NCI-H446 (cell line): ENCODE data around the gene SRSF9.
"Not testable (repeated sequence)": the region's sequence is repeated elsewhere in the genome, so short reads cannot be mapped to it uniquely, and the experiment has no call there.

Experiments
- DNase-seq, 2 experiments: peaks; one replicate each; lab custom pipeline; 2025; lab: John Stamatoyannopoulos, UW

The SRSF9 gene

GRCh38 chr12:120469450-120470149 lies at the start of gene SRSF9:
Gene SRSF9, minus strand, starts transcription at chr12:120469748. Its CDS starts 139 bp downstream, at chr12:120469609.
- DNase-seq = peak; percentile 90 to 96

DNA sequence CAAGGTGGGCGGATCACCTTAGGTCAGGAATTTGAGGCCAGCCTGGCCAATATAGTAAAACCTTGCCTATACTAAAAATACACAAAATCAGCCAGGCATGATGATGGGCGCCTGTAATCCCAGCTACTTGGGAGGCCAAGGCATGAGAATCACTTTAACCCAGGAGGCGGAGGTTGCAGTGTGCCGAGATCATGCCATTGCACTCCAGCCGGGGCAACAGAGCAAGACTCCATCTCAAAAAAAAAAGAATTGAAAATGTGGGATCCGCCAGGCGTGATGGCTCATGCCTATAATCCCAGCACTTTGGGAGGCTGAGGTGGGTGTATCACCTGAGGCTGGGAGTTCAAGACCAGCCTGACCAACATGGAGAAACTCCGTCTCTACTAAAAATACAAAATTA lies 49.8 kb upstream of the SRSF9 start:
- DNase-seq = not testable (repeated sequence)

- no peak for DNase-seq
Measured at GRCh38 chr12:120515496-120515895, 45.9 kb upstream of the SRSF9 start.

DNA sequence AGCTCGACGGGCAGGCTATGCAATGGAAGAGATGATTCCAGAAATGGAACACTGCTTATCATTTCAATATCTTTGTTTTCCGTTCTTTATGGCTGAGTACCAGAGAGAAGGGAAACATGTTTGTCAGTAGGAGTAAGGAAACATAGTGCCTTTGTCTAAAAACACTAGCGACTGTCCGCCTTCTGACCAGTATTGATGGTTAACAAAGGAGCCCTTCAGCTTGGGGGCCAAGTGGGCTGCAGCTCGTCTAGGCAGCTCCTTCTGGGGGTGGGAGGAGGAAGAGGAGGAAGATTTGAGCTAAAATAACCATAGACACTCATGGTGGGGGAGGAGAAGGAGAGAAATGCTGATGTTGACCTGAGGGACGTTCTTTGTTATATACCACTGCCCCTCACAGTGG lies 44.5 kb upstream of the SRSF9 start:
- no peak for DNase-seq

DNA sequence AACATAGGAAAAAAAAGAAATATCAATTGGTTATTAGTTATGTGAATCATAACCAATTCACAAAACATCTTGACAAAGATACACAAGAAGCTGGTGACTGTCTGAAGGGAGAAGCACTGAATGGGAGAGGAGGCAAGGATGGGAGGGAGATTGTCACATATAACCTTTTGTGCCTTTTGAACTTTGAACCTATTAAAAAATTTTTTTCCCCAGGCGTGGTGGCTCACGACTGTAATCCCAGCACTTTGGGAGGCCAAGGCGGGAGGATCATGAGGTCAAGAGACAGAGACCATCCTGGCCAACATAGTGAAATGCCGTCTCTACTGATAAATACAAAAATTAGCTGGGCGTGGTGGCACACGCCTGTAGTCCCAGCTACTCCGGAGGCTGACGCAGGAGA lies 39.0 kb upstream of the SRSF9 start:
- DNase-seq = no peak

GRCh38 chr12:120504587-120504986 lies 35.0 kb upstream of the SRSF9 start:
- DNase-seq = no peak

DNA sequence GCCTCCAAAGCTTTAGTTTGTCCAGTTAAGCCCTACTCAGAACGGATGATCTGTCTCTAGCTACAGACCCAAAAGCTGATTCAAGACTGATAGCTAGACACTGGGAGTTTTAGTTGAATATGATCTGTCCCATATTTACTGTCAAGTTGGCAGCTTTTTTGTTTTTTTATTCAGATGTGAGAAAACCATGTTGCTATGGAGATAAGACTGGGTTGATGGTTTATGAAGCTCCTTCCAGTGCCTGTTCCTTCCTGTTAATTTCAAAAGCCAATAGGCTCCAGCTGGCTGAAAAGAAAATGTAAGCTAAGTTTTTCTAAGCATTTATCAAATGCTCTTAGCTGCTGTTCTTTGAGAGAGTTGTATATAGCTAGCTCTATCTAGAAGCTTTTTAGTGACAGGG lies 31.0 kb upstream of the SRSF9 start:
- DNase-seq = no peak

DNA sequence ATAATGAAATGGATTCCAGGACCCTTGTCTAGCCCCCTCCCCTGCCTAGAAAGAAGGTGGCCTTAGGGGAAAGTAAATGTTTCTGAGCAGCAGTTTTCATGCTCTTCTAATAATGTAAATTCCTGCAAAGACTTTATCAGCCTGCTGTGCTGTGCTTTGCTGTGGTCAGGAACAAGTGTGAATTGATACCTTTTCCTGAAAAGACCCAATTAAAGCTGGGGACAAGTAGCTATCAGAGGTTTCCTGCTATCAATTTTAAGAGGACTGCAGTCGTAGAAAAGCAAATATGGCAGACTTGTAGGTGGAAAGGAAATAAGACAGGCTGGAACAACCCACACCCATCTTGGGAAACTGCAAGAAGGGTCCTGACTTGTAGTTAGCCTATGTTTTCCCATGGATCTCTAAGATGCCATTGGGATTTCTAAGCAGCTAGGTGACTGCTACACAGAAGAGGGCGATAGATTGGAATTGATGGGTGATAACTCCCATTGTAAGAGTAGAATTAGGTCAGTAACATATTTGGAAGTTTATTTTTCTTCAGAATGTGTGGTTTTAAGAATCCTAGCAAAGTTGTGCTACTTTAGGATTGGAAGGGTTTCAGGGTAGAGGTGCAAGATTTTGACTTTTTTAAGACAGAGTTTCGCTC lies 29.4 kb upstream of the SRSF9 start:
- DNase-seq = no peak

GRCh38 chr12:120497524-120498150 lies 28.1 kb upstream of the SRSF9 start:
- DNase-seq = no peak

DNA sequence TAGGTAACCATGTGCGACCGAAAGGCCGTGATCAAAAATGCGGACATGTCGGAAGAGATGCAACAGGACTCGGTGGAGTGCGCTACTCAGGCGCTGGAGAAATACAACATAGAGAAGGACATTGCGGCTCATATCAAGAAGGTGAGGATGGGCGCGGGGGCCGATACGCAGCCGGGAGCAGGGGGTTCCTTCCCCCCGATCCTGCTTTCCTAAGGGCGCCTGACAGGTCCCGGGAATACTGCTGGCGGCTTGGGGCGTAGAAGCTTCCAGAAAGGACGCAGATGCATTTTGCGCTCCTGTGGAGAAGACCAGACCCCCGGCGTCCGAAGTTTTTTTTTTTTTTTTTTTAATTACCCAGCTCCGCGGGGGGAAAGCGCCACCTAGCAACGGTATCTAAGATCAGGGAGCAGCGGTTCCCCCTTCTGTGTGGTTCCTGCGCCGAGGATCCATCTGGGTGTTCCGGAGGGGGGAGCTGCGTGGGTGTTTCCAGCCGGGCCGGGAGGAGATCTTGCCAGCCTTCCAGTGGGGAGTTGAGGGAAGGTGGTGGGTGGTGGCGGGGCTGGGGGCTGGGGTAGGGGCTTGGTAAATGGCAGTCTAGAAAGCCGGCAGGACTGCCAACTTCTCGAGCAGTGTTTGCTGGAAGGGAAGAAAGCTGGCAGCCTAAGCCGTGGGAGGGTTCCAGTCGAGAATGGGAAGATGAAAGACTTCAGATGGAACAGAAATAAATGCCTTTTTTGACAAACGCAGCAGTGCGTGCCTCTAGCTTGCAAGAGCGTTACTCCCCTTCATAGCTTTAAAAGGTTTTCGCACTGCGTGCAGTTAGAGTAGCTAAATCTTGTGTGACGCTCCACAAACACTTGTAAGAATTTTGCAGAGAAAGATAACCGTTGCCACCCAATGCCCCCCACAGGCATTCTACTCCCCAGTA lies 27.1 kb upstream of the SRSF9 start:
- peak in 1 of 2 experiments; percentile 48 for DNase-seq

GRCh38 chr12:120495731-120496412 lies 26.3 kb upstream of the SRSF9 start, which contains the start of gene DYNLL1:
Gene DYNLL1, plus strand, starts transcription at chr12:120496113. Its CDS starts 309 bp downstream, at chr12:120496422.
- DNase-seq = peak; percentile 92 to 97

DNA sequence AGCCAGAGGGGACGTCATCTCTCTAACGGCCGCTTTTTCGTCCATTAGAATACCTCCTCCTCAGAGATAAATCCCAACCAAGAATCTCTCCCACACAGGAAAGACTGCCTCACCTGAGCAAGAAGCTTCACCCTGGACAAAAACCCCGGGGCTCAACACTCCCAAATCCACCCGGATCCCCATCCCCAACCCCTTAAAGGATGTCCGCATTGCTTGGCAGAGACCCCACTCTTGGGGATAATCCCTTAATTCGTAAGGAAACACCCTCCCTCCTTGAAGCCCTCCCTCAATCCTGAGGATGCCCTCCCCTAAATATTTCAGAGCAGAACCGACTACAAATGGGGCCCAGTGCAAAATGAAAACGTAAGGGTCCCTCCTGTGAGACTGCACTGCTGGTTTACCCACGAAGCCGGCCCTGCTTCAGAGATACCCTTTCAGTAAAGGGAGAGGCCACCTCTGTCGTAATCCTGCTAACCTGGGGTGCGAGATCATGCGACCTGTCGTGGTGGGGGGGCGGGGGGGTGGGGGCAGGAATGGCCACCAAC lies 25.7 kb upstream of the SRSF9 start:
- DNase-seq = no peak

DNA sequence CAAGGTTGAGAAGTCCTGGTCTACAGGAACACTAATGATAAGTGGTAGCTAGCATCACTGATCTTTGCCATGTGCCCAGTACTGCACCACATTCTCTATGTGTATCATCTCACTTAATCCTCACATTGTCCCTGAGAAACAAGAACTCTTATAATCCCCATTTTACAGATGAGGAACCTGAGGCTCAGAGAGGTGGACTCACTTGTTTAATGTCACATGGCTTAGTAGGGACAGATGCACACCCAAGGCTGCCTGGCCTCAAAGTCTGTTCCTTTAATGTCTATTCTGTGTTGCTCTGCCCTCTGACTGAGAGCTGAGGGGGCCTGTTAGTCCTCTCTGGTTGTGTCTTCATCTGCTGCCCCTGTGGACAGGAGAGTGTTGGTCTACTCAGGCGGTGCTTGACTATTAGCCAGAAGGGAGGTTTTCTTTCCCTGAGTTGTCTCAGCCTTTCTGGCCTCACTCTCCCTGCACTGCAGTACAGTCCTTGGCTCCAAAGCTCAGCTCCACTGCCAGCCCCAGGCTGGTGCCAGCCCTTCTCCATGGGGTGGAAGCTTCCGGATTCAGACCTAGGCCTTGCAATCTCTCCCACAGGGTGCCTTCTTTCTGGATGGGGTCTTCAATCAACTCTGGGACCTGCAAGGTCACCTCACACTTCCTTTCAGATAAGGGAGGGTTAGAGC lies 21.4 kb upstream of the SRSF9 start:
- peak in 1 of 2 experiments; percentile 13 for DNase-seq

GRCh38 chr12:120490325-120490724 lies 20.8 kb upstream of the SRSF9 start:
- DNase-seq = no peak

DNA sequence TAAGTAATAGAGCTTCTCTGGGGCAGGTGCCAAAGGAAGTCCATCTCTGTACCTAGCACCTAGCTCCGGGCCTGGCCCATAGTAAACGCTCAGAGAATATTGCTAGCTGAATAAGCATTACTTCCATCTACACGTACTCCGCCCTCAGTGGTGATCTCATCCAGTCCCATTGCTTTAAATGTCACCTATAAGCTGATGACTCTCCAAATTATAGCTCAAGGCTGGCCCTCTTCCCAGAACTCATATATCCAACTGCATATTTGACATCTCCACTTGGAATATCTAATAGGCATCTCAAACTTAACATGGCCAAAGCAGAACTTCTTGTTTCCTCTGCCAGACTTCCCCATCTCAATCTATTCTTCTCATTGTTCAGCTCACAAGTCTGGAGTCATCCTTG lies 19.5 kb upstream of the SRSF9 start:
- peak in 1 of 2 experiments; percentile 39 for DNase-seq

DNA sequence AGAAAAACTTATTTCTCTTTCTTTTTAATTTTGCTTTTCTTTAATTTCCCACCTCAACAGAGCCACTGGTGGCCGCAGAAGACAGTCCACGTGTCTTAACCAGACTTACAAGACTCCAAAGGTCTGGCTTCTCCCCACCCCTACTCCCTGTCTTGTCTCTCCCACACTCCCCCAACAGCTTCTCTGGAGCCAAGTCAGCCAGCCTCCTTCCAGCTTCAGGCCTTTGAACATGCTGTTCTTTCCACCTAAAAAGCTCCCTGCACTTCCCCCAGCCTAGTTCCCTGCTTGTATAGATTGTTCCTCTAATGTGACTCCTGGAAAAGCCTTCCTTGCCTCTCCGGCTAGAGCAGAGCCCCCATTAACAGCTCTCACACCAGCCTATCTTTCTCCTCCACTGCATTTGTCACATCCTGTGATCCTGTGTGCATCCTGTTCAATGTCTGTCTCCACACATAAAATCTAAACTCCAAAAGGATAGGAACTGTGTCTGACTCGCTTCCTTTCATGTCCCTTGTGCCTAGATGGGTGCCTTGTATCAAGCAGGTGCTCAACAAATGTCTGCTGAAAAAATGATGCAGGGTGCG lies 18.6 kb upstream of the SRSF9 start:
- no peak for DNase-seq

DNA sequence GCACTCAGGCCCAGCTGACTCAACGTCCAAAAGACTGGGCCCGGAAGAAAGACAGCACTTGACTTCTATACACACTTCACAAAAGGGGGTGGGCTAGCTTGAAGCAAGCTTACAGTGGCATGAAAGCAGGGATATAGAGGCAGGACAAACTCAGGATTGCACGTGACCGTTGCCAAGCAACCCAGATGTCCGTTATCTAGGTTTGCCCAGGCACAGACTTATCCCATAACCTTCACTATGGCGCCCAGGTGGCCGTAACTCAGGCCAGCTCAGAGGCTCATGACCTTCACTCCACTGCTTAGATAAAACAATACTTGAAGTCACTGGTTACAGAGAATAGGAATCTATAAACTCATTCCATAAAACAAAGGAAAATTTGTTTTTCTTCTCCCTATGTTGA lies 18.0 kb upstream of the SRSF9 start:
- DNase-seq = not testable (repeated sequence)

GRCh38 chr12:120485961-120486881 lies 16.7 kb upstream of the SRSF9 start:
- no peak for DNase-seq

- no peak for DNase-seq
Measured at GRCh38 chr12:120483621-120484020, 14.1 kb upstream of the SRSF9 start.
